DND-41 (cell line): Measurements from ENCODE around the gene ARL4C.
A peak's percentile ranks its signal among the peaks of the same experiment; 100 is the strongest.

Experiments
- ATAC-seq: fragments of 200-7000 bp; cut with Tn5 transposase; 3 replicates; pipeline ENCODE4 v1.9.1; 2021; ENCODE audit warnings: low read depth; ENCODE audit not compliant: insufficient read depth
- DNase-seq: peaks from one replicate; pipeline ENCODE4 v3.0.0-alpha.2; 2020
- H2AFZ ChIP-seq: 2 replicates; pipeline ENCODE4 v1.6.0; 2012; ENCODE audit warnings: low read depth, low read length
- H3K27ac ChIP-seq: 2 replicates; pipeline ENCODE4 v1.5.1; 2012; ENCODE audit warnings: low read length, inconsistent platforms
- H3K27me3 ChIP-seq: fragments of 200-600 bp; sonication (generic); 2 replicates; pipeline ENCODE4 v1.6.0; 2012; ENCODE audit warnings: low read length, mild to moderate bottlenecking, inconsistent platforms; ENCODE audit not compliant: insufficient read depth, poor library complexity
- H3K36me3 ChIP-seq: 2 replicates; pipeline ENCODE4 v1.5.1; 2012; ENCODE audit warnings: low read length, inconsistent platforms; ENCODE audit not compliant: insufficient read depth
- H3K4me1 ChIP-seq: 2 replicates; pipeline ENCODE4 v1.5.1; 2012; ENCODE audit warnings: mild to moderate bottlenecking, low read length; ENCODE audit not compliant: insufficient read depth
- H3K4me2 ChIP-seq: 2 replicates; pipeline ENCODE4 v1.6.0; 2012; ENCODE audit warnings: mild to moderate bottlenecking, moderate library complexity, low read length, inconsistent platforms; ENCODE audit not compliant: insufficient read depth
- H3K4me3 ChIP-seq, 2 experiments: fragments of 200-600 bp in 1 of 2; shearing (Covaris generic) in 1 of 2; 2 replicates each; pipeline ENCODE4 v1.5.1; 2012 to 2016; ENCODE audit warnings: inconsistent platforms in 2 of 2, low read length in 2 of 2, mild to moderate bottlenecking in 2 of 2, low read depth in 1 of 2, moderate library complexity in 1 of 2
- H3K79me2 ChIP-seq: 2 replicates; pipeline ENCODE4 v1.6.0; 2012; ENCODE audit warnings: low read length, inconsistent platforms; ENCODE audit not compliant: insufficient read depth
- H3K9ac ChIP-seq: 2 replicates; pipeline ENCODE4 v1.6.0; 2012; ENCODE audit warnings: low read depth, mild to moderate bottlenecking, inconsistent platforms, low read length, moderate library complexity
- H3K9me3 ChIP-seq: 2 replicates; pipeline ENCODE4 v1.5.1; 2012; ENCODE audit warnings: low read length, moderate library complexity, mild to moderate bottlenecking, inconsistent platforms; ENCODE audit not compliant: insufficient read depth, severe bottlenecking
- H4K20me1 ChIP-seq: 2 replicates; pipeline ENCODE4 v1.6.0; 2012; ENCODE audit warnings: low read length; ENCODE audit not compliant: insufficient read depth
- CTCF ChIP-seq: IDR thresholded peaks from 2 replicates; pipeline ENCODE4 v1.5.1; 2012; ENCODE audit warnings: borderline replicate concordance, low read length, moderate library complexity, mild to moderate bottlenecking; ENCODE audit not compliant: poor library complexity, severe bottlenecking; ENCODE audit errors: extremely low read depth
- EZH2 ChIP-seq: IDR thresholded peaks from 3 replicates; pipeline ENCODE4 v1.6.1; 2012; ENCODE audit warnings: borderline replicate concordance, low read depth, mild to moderate bottlenecking, moderate library complexity, low read length, inconsistent platforms; ENCODE audit not compliant: severe bottlenecking

Gene ARL4C

GRCh38 chr2:234497594-234498235 lies 834 bp upstream of the ARL4C start:
- Histone ChIP-seq H3K36me3 (peaks cover 37% of the 10 kb centered on the region), H3K9ac (peak overlapping the region; percentile 53; the same call in 1 of the 2 replicates), H3K4me3 (peak overlapping the region in 1 of 2 experiments; percentile 41; a peak in 1 of 4 replicates), H3K79me2 (peaks cover 41% of the 10 kb centered on the region), H3K4me2 (peak overlapping the region; percentile 42; the same call in 1 of the 2 replicates), H2AFZ (no peak overlapping the region), H3K9me3 (no peaks in the 10 kb centered on the region), H3K27ac (peak overlapping the region; percentile 50), H3K4me1 (peaks cover 25% of the 10 kb centered on the region), H3K27me3 (no peaks in the 10 kb centered on the region), H4K20me1 (peaks cover 32% of the 10 kb centered on the region)
- no peak for TF ChIP-seq EZH2
- no peak for TF ChIP-seq CTCF
- DNase-seq (no peak), ATAC-seq (no peak)

- H3K27me3 ChIP-seq, result no peaks in the 10 kb centered on the region
- peak overlapping the region; percentile 75 for H3K4me2 ChIP-seq
- peaks cover 56% of the 10 kb centered on the region for H3K79me2 ChIP-seq
- peak overlapping the region; percentile 97 for H3K9ac ChIP-seq
- H3K4me3 ChIP-seq, result peak overlapping the region; percentile 93 to 96
- no peaks in the 10 kb centered on the region for H3K9me3 ChIP-seq
- H3K4me1 ChIP-seq, result peaks cover 39% of the 10 kb centered on the region
- H3K36me3 ChIP-seq, result peaks cover 51% of the 10 kb centered on the region
- peaks cover 44% of the 10 kb centered on the region for H4K20me1 ChIP-seq
- peak overlapping the region; percentile 5; the same call in 1 of the 2 replicates for H2AFZ ChIP-seq
- H3K27ac ChIP-seq, result peak overlapping the region; percentile 98
- TF ChIP-seq EZH2 (no peak), CTCF (no peak)
- peak; percentile 52 for DNase-seq
- peak; percentile 29 for ATAC-seq
These were observed 636 bp downstream of the ARL4C start for GRCh38 chr2:234496055-234496834.

- peak overlapping the region; percentile 5; the same call in 1 of the 2 replicates for H2AFZ ChIP-seq
- H3K36me3 ChIP-seq, result peaks cover 59% of the 10 kb centered on the region
- H3K4me1 ChIP-seq, result peaks cover 43% of the 10 kb centered on the region
- peak overlapping the region; percentile 97 for H3K9ac ChIP-seq
- no peaks in the 10 kb centered on the region for H3K9me3 ChIP-seq
- DNase-seq, result peak; percentile 56
- H3K4me2 ChIP-seq, result peak overlapping the region; percentile 75
- peak overlapping the region; percentile 93 to 96 for H3K4me3 ChIP-seq
- TF ChIP-seq EZH2, result no peak
- peaks cover 49% of the 10 kb centered on the region for H4K20me1 ChIP-seq
- peaks cover 64% of the 10 kb centered on the region for H3K79me2 ChIP-seq
- peak overlapping the region; percentile 98 for H3K27ac ChIP-seq
- no peaks in the 10 kb centered on the region for H3K27me3 ChIP-seq
- no peak for ATAC-seq
These were observed 1.4 kb downstream of the ARL4C start for GRCh38 chr2:234495251-234496054.
